SKM-1 treated with dmso at 0.1 percent for 144 hours (cell line): ENCODE results near the gene MRFAP1L1.

Source experiments
- DNase-seq: peaks from one replicate; lab custom pipeline; 2025; ENCODE audit not compliant: unreplicated experiment; lab: John Stamatoyannopoulos, UW

MRFAP1L1 gene

DNA sequence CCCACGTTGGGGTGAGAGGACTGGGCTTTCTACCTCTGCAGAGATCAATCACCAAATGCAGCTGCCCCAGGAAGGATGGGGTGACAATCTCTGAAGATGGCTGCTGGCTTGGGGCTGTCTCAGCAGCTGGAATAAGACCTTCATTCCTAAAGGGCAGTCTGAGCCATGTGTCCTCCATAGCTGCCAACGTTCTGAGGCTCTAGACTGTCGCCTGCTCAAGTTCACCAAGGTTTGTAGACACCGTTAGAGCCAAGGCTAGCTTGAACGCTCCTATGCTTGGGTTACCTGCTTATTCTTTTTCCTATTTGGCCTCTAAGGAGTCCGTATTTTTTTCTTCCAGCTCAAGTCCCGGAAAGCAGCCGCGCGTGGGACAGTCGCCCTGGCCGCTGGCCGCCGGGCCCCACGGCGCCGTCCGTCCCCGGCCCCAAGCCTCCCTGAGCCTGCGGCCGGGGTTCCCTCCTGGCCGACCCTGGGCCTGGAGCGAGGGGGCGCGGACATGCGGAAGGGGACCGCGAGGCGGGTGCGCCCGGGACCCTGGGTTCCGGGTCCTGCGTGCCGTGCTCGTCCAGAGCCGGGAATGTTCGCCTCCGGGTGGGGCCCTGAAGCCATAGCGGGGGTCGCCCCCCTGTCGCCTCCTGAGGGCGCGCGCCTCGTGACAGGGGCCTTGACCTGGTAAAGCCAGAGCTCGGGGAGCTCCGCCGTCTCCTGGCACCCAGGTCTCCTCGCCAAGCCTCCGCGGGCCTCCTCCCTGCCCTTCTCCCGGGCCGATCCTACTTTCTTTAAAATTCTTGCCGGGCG is 45.9 kb downstream of the MRFAP1L1 start:
- no peak for DNase-seq

DNA sequence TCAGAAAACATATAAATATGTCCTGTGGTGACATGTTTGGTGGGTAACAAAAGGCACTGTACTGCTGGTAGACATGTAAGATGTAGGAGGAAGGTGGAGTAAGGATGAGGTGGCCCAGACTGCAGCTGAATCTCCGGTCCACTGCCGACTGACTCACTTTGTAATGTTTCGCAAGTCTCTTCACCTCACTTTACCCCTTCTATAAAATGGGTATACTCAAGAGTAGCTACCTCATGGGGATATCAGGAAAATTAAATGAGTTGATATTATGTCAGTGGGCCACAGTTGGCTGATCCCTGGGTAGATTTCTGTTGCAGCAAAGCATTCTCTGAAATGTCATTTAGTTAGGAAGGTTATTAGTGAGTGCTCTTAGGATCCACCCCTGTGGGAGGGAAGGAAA is 47.1 kb downstream of the MRFAP1L1 start:
- DNase-seq: no peak

DNA sequence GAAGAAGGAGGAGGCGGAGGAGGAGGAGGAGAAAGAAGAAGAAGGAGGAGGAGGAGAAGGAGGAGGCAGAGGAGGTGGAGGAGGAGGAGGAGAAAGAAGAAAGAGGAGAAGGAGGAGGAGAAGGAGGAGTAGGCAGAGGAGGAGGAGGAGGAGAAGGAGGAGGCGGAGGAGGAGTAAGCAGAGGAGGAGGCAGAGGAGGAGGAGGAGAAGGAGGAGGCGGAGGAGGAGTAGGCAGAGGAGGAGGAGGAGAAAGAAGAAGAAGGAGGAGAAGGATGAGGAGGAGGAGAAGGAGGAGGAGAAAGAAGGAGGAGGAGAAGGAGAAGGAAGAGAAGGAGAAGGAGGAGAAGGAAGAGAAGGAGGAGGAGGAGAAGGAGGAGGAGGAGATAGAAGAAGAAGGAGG is 49.2 kb downstream of the MRFAP1L1 start:
- no peak for DNase-seq

DNA sequence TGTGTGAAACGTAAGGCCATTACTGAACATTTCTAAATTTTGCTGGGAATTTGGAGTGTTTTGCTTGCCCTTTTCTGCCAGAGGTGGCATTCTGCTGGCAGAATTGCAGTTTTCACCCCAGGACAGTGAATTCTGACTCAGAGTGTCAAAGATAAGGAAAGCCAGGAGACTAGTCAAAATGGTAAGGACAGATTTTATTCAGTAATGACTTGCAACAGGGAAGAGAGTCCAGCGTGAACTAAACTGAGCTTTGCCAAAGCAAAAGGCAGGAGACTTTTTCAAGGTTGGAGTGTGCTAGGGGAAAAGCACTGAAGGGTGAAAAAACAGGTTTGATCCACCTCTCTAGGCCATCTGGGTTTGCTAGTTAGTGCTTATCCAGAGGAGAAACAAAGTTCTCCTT is 49.8 kb downstream of the MRFAP1L1 start:
- DNase-seq: no peak

DNA sequence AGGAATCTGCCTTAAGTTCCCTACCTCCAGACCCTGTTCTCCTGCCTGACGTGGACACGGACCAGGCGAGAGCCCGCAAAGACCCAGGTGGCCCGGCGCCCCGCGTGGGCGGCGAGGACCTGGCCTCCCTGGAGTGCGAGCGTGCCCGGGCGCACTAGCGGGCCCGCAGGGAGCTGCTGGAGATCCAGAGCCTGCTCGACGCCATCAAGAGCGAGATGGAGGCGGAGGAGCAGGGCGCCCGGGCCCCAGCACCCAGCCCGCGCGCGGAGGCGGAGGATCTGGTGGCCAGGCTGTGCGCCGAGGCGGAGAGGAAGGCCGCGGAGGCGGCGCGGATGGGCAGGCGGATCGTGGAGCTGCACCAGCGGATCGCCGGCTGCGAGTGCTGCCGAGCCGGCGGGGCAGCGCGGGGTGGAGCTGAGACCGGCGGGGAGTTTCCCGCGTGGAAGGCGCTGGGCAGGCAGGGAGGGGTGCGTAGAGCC is 51.0 kb downstream of the MRFAP1L1 start:
- DNase-seq: no peak

DNA sequence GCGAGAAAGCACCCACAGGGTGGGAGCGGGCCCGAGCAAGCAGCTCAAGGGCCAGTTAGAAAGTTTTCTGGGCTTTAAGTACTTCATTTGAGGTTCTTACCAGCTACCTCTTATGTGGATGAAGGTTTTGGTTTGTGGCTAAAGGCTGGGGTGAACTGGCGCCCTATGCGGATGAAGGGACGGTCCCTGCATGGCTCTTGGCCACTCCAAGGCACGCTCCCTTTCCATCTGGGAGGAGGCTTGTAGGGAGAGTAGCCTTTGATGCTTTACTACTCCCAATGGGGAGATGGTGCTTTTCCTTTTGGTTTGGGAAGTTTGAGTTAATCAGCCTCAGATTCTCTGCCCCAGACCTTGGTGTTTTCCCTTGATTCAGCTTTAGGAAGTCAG is 51.5 kb downstream of the MRFAP1L1 start:
- no peak for DNase-seq
